CD14-positive monocyte (primary cell): ENCODE data around the gene ASTN2. TPM values are rescaled to one million over a fixed set of nuclear protein-coding genes. Genes with fewer than 3 reads are reported as not detected.

Source experiments
- DNase-seq, 3 donors: peaks; one replicate each; pipeline ENCODE4 v3.0.0-alpha.2; 2011 to 2022
- H2AFZ ChIP-seq: 2 replicates; pipeline ENCODE4 v1.6.0; 2012; ENCODE audit warnings: mild to moderate bottlenecking, low read depth, low read length, inconsistent platforms; ENCODE audit not compliant: insufficient read depth, poor library complexity, severe bottlenecking
- H3K27ac ChIP-seq, 2 donors: 1 replicate in 1 of 2; 2 replicates in 1 of 2; pipeline ENCODE4 v1.5.1; 2012 to 2013; ENCODE audit warnings: low read length in 2 of 2, control low read depth in 1 of 2, inconsistent platforms in 1 of 2, low read depth in 1 of 2, mild to moderate bottlenecking in 1 of 2
- H3K27me3 ChIP-seq, 2 donors: one replicate each; pipeline versions ENCODE4 v1.6.0 to v1.6.1; 2011 to 2013; ENCODE audit warnings: low read length in 2 of 2; ENCODE audit not compliant: control insufficient read depth in 2 of 2, insufficient read depth in 2 of 2
- H3K36me3 ChIP-seq, 2 donors: replicated peaks in 1 of 2; 1 replicate in 1 of 2; 2 replicates in 1 of 2; pipeline versions ENCODE4 v1.5.1 to v1.6.1; 2012 to 2013; ENCODE audit warnings: low read length in 2 of 2, control low read depth in 1 of 2, inconsistent platforms in 1 of 2, mild to moderate bottlenecking in 1 of 2; ENCODE audit not compliant: insufficient read depth in 2 of 2, control insufficient read depth in 1 of 2
- H3K4me1 ChIP-seq, 2 donors: 1 replicate in 1 of 2; 2 replicates in 1 of 2; pipeline versions ENCODE4 v1.5.1 to v1.6.1; 2012 to 2013; ENCODE audit warnings: low read length in 2 of 2, control low read depth in 1 of 2, inconsistent platforms in 1 of 2, mild to moderate bottlenecking in 1 of 2, moderate library complexity in 1 of 2; ENCODE audit not compliant: insufficient read depth in 2 of 2, control insufficient read depth in 1 of 2
- H3K4me2 ChIP-seq: replicated peaks from 2 replicates; pipeline ENCODE3; 2012; ENCODE audit warnings: low read length, moderate library complexity, mild to moderate bottlenecking; ENCODE audit not compliant: poor library complexity, severe bottlenecking; ENCODE audit errors: extremely low read depth
- H3K4me3 ChIP-seq, 3 experiments: fragments of 200-600 bp in 1 of 3; sonication (generic) in 1 of 3; replicated peaks in 1 of 3; 1 replicate in 2 of 3; 2 replicates in 1 of 3; pipeline ENCODE4 v1.5.1; 2011 to 2013; ENCODE audit warnings: low read length in 3 of 3, mild to moderate bottlenecking in 3 of 3, control low read depth in 2 of 3, low read depth in 2 of 3, inconsistent platforms in 1 of 3, moderate library complexity in 1 of 3
- H3K79me2 ChIP-seq: 2 replicates; pipeline ENCODE4 v1.6.0; 2012; ENCODE audit warnings: mild to moderate bottlenecking, control low read depth, inconsistent platforms, low read length, moderate library complexity; ENCODE audit not compliant: insufficient read depth
- H3K9ac ChIP-seq: 2 replicates; pipeline ENCODE4 v1.6.0; 2017; ENCODE audit warnings: low read length, mild to moderate bottlenecking; ENCODE audit not compliant: insufficient read depth, poor library complexity, severe bottlenecking
- H3K9me3 ChIP-seq, 2 donors: replicated peaks in 1 of 2; 1 replicate in 1 of 2; 2 replicates in 1 of 2; pipeline versions ENCODE4 v1.5.1 to v1.6.1; 2012 to 2013; ENCODE audit warnings: low read length in 2 of 2, control low read depth in 1 of 2; ENCODE audit not compliant: control insufficient read depth in 1 of 2, insufficient read depth in 1 of 2
- H4K20me1 ChIP-seq: 2 replicates; pipeline ENCODE4 v1.6.0; 2012; ENCODE audit warnings: mild to moderate bottlenecking, low read length, control low read depth, moderate library complexity; ENCODE audit not compliant: insufficient read depth
- H3K27ac Mint-ChIP-seq, 7 donors: one replicate each; pipeline ENCODE4 v1.8.0; 2020; ENCODE audit warnings: mild to moderate bottlenecking in 7 of 7, mixed read lengths in 7 of 7, moderate library complexity in 6 of 7, inconsistent platforms in 2 of 7
- H3K27me3 Mint-ChIP-seq, 3 donors: one replicate each; pipeline ENCODE4 v1.8.0; 2021 to 2022; ENCODE audit warnings: low read depth in 3 of 3, mild to moderate bottlenecking in 3 of 3, mixed read lengths in 3 of 3, moderate library complexity in 3 of 3, inconsistent platforms in 1 of 3
- H3K36me3 Mint-ChIP-seq, 2 donors: one replicate each; pipeline ENCODE4 v1.8.0; 2020; ENCODE audit warnings: mixed read lengths in 2 of 2, inconsistent platforms in 1 of 2, mild to moderate bottlenecking in 1 of 2
- H3K4me1 Mint-ChIP-seq: one replicate; pipeline ENCODE4 v1.8.0; 2020; ENCODE audit warnings: mild to moderate bottlenecking, mixed read lengths
- H3K4me3 Mint-ChIP-seq, 2 donors: one replicate each; pipeline ENCODE4 v1.8.0; 2020; ENCODE audit warnings: mild to moderate bottlenecking in 2 of 2, mixed read lengths in 2 of 2, moderate library complexity in 1 of 2
- H3K9me3 Mint-ChIP-seq, 7 donors: one replicate each; pipeline ENCODE4 v1.8.0; 2020 to 2022; ENCODE audit warnings: mixed read lengths in 7 of 7, mild to moderate bottlenecking in 6 of 7, moderate library complexity in 6 of 7, inconsistent platforms in 2 of 7
- CTCF ChIP-seq: fragments of 200-600 bp; IDR thresholded peaks from one replicate; pipeline ENCODE4 v1.8.0; 2022; ENCODE audit warnings: antibody characterized with exemption, mild to moderate bottlenecking
- WGBS: methylation state at CpG from one replicate; pipeline ENCODE4 v1.1.5; 2013; ENCODE audit warnings: missing lambda C conversion rate; ENCODE audit not compliant: insufficient coverage; 5-methylcytosine and 5-hydroxymethylcytosine counted together
- intact Hi-C, 2 donors: fragments of 100-400 bp; cut with micrococcal nuclease; formaldehyde crosslinking; loops; one replicate each; pipeline versions ENCODE4 v1.15.0 to v1.15.1; 2023
- polyA plus RNA-seq, 3 donors: library from polyadenylated mRNA; depleted of rRNA in 1 of 3; unstranded in 2 of 3; stranded (reverse) in 1 of 3; fragments of 300-500 nt in 2 of 3; fragments of >200 nt in 1 of 3; fragmentation: Illumina TruSeq in 2 of 3; gene quantifications; 1 replicate in 2 of 3; 2 replicates in 1 of 3; pipeline ENCODE4 v1.2.3, GENCODE V29; 2012 to 2021

Gene ASTN2
- polyA plus RNA-seq, 3 donors, result not detected

GRCh38 chr9:116980582-116981120 is 434.2 kb downstream of the ASTN2 start:
- peaks cover 0 to 13% of the 10 kb centered on the region in 2 donors for H3K4me1 ChIP-seq
- no peaks in the 10 kb centered on the region for H4K20me1 ChIP-seq
- TF ChIP-seq CTCF, result no peak
- Mint-ChIP-seq H3K36me3 (no peaks in the 10 kb centered on the region), H3K27me3 (peaks cover 0 to 1% (median 0%) of the 10 kb centered on the region in 3 donors), H3K9me3 (peaks cover 0 to 9% (median 0%) of the 10 kb centered on the region in 7 donors), H3K27ac (no peak overlapping the region), H3K4me3 (no peak overlapping the region), H3K4me1 (peaks cover 14% of the 10 kb centered on the region)
- intact Hi-C loops, result no loop called here
- no peak overlapping the region for H3K4me3 ChIP-seq
- H3K36me3 ChIP-seq, result no peaks in the 10 kb centered on the region
- H3K9me3 ChIP-seq, result no peaks in the 10 kb centered on the region
- no peaks in the 10 kb centered on the region for H3K27me3 ChIP-seq
- H3K4me2 ChIP-seq, result no peak overlapping the region
- no peak overlapping the region for H2AFZ ChIP-seq
- DNase-seq, result no peak
- H3K9ac ChIP-seq, result no peak overlapping the region
- H3K79me2 ChIP-seq, result no peaks in the 10 kb centered on the region
- no peak overlapping the region for H3K27ac ChIP-seq

- Mint-ChIP-seq H3K27me3 (peaks cover 0 to 2% (median 0%) of the 10 kb centered on the region in 3 donors), H3K4me1 (peaks cover 4% of the 10 kb centered on the region), H3K36me3 (no peaks in the 10 kb centered on the region), H3K9me3 (peaks cover 0 to 9% (median under 1%) of the 10 kb centered on the region in 7 donors), H3K4me3 (peak overlapping the region in 1 of 2 donors; percentile 0), H3K27ac (no peak overlapping the region)
- Histone ChIP-seq H3K36me3 (no peaks in the 10 kb centered on the region), H3K4me3 (no peak overlapping the region), H3K79me2 (no peaks in the 10 kb centered on the region), H3K9ac (no peak overlapping the region), H3K4me1 (peaks cover 0 to 4% of the 10 kb centered on the region in 2 donors), H3K9me3 (no peaks in the 10 kb centered on the region), H2AFZ (no peak overlapping the region), H3K4me2 (no peak overlapping the region), H3K27ac (no peak overlapping the region), H4K20me1 (no peaks in the 10 kb centered on the region), H3K27me3 (no peaks in the 10 kb centered on the region)
- no peak for TF ChIP-seq CTCF
- no CpG with 5 or more reads among the region's 2 CpGs for WGBS
- DNase-seq, result no peak
- intact Hi-C loops, result no loop called here
Measured at GRCh38 chr9:116979456-116979855, 435.4 kb downstream of the ASTN2 start.
